IPS-NIHi7 (cell line): ENCODE data around the gene MOGAT1.
"Not testable (repeated sequence)": the region's sequence is repeated elsewhere in the genome, so short reads cannot be mapped to it uniquely, and the experiment has no call there.

Source experiments
- DNase-seq: peaks from one replicate; pipeline ENCODE4 v3.0.0; 2012; ENCODE audit warnings: mixed read lengths; ENCODE audit errors: extremely low spot score

Gene MOGAT1

GRCh38 chr2:222670191-222671038 lies 1.0 kb upstream of the MOGAT1 start:
- no peak for DNase-seq

- no peak for DNase-seq
These were observed 577 bp downstream of the MOGAT1 start for GRCh38 chr2:222672068-222672401.

DNA sequence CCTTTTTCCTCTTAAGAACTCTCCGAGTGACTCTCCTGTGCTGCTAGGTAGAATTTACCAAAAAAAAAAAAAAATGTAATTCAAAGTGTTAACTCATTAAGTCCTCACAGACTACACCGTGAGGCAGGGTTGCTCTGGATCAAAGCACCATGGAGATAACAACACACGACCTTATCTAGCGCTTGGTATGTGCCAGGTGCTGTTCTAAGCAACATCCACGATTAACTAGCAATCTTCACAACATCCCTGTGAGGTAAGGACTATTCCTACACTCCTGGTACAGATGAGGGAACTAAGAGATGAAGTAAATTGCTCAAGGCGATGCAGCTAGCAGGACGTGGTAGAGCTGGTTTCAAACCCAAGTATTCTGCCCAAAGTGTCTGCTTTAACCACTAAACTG lies 1.8 kb downstream of the MOGAT1 start:
- no peak for DNase-seq

DNA sequence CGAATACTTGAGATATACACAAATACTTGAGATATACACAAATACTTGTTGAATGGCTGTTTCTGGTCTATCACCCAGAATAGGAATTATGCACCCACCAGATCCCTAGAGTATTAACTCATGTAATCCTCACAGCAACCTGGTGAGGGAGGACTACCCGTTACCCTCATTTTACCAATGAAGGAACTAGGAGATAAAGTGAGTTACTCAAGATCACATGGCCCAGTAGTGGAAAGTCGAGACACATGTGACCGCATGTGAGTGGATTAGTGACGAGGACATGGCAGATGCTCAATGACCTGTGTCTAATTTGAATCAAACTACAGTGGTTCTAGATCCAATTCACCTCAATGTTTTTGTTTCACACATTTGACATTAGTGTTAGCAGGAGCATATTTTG lies 2.4 kb downstream of the MOGAT1 start:
- no peak for DNase-seq

DNA sequence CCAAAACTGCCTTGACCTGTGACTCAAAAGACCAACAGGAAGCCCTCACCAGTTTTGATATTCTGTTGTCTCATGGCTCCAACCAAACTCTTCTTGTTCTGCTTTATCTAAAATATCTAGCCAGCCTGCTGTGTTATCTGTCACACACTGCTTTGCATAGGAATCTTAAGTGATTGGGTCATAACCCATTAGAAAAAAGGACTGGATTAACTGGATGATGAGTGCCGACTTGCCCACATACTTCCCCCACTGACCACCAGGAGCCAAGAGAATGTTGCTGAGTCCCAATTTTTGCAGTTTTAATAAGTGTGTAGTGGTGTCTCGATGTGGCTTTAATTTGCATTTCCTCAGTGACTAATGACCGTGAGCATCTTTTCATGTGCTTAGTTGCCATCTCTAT lies 6.5 kb downstream of the MOGAT1 start:
- peak; percentile 27 for DNase-seq

DNA sequence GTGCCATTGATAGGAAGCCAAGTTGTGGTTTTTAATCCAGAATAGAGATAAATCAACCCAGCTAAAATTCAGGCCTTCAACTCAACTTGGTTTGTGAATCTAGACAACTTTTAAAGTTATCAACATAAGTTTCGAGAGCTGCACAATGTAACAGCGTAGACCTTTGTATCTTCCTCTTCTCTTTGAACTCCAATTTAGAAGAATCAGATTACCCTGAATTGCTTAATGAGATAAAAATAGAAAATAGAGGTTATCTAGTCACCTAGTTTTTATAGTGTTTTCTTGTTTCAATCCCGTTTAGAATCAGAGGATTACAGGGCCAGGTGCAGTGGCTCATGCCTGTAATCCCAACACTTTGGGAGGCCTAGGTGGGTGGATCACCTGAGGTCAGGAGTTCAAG lies 12.3 kb downstream of the MOGAT1 start:
- DNase-seq = no peak

GRCh38 chr2:222686086-222686750 lies 14.8 kb downstream of the MOGAT1 start:
- no peak for DNase-seq

GRCh38 chr2:222688917-222689316 lies 17.5 kb downstream of the MOGAT1 start:
- DNase-seq = no peak

- no peak for DNase-seq
These were observed 17.9 kb downstream of the MOGAT1 start for GRCh38 chr2:222689322-222689721.

DNA sequence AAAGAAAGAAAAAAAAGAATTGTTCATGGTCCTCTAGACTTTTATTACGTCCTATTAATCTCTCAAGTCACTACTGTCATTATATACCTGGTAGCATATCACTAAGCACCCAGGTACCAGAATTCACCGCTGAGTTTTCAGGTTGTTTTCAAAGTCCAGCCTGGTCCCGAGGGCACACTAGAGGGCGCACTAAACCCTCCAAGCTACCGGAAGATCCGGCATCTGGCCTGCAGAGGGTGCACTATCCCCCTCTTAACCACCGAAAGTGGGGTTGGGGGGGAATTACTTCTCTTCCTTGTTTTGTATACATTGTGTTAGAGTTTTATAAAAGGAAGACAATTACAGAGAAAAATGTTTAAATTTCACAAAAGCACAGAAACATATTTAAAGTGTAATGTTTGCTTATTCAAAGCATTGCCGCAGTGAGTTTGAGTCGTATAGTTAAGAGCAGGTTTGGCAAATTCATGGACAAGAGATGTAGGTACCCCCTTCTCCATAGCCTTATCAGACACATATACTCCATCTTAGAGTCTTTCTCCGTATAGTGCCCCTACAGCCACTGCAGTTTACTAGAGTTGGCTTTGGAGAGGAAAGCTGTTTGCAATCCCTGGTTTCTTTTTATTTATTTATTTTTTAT lies 19.2 kb downstream of the MOGAT1 start:
- DNase-seq = peak; percentile 94

DNA sequence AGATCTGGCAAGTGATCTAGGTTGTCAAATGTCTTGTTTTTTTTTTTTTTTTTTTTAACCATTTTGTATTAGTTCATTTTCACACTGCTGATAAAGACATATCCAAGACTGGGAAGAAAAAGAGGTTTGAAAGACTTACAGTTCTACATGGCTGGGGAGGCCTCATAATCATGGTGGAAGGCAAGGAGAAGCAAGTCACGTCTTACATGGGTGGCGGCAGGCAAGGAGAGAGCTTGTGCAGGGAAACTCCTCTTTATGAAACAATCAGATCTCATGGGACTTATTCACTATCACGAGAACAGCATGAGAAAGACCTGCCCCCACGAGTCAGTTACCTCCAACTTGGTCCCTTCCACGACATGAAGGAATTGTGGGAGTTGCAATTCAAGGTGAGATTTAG lies 22.0 kb downstream of the MOGAT1 start:
- DNase-seq = not testable (repeated sequence)

- DNase-seq = no peak
These were observed 22.4 kb downstream of the MOGAT1 start for GRCh38 chr2:222693837-222694236.

DNA sequence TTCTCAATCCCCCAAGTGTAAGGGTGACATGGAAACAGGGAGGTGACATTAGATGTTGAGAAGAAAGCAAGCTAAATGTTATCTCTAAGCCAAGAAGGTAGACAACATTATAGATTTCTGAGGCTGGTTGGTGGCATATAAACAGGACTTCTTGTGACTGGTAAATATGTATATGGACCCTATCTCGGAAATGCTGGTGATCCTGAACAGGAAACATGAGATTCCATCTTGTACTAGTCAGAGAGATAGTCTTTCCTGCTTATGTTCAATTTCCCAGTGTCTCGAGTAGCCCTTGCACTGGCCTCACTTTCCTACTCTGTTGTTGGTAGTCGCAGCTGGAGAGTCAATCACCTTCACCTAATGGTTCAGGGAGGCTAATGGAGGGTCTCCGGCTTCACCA lies 26.8 kb downstream of the MOGAT1 start:
- DNase-seq = no peak

DNA sequence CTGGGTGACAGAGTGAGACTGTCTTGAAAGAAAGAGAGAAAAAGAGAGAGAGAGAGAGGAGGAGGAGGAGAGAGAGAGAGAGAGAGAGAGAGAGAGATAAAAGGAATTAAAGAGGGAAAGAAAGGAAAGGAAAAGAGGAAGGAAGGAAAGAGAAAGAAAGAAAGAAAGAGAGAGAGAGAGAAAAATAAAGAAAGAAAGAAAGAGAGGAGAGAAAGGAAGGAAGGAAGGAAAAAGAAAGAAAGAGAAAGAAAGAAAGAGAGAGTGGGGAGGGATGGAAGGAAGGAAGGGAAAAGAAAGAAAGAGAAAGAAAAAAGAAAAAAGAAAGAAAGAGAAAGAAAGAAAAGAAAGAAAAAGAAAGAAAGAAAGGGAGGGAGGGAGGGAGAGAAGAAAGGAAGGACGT lies 29.8 kb downstream of the MOGAT1 start:
- no peak for DNase-seq

DNA sequence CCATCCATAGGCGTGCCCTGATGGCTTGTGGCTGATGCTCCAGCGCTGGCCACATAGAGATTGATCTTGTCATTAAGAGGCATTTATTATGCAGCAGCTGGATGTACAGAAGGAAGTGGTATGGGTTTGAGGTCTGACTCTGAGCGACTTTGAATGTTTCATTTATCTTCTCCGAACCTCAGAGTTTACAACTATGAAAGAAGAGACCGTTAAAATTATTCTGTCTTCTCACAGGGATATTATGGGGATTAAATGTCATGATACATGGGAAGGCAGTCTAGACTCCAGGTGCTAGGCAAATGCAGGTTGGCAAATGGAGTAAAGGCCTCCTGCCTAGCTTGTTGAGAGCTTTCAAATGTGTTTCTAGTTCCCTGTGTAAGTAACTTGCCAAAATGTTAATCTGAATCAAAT lies 30.3 kb downstream of the MOGAT1 start:
- DNase-seq = no peak

DNA sequence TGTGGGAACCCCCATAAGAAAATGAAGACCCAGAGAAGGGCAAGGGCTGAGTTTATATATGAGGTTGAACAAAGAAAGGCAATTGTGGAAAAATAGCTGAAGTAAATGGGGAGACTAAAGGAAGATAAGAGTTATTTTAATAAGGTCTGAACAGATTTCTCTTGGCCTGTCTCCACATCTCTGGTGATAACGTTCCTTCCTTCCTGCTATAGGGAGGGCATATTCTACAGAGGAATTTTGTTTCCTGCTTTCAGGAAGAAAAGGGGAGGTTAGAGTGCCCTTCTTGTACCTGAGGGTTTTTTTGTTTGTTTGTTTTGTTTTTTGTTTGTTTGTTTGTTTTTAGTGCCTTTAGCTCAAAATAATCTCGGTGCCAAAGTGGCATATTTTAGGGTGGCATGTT lies 31.6 kb downstream of the MOGAT1 start:
- no peak for DNase-seq

- DNase-seq = no peak
These were observed 32.4 kb downstream of the MOGAT1 start for GRCh38 chr2:222703886-222704285.

DNA sequence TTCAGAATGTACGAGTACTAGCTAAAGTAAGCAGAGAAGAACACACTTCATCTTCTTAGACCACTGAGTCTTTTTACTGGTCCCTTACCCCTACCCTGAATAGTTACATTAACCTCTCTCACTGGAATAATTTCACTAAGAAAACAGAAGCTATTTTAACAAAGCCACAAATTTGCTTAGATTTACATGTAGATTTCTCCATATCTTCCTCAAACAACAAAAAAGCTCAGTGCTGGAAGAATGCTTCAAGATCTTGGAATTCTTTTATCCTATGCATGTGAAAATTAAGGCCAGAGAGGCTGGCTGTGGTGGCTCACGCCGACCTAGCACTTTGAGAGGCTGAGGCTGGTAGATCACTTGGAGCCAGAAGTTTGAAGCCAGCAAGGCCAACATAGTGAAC lies 35.2 kb downstream of the MOGAT1 start:
- no peak for DNase-seq

- no peak for DNase-seq
These were observed 35.7 kb downstream of the MOGAT1 start for GRCh38 chr2:222707102-222707688.

GRCh38 chr2:222707689-222708273 lies 36.3 kb downstream of the MOGAT1 start:
- no peak for DNase-seq

DNA sequence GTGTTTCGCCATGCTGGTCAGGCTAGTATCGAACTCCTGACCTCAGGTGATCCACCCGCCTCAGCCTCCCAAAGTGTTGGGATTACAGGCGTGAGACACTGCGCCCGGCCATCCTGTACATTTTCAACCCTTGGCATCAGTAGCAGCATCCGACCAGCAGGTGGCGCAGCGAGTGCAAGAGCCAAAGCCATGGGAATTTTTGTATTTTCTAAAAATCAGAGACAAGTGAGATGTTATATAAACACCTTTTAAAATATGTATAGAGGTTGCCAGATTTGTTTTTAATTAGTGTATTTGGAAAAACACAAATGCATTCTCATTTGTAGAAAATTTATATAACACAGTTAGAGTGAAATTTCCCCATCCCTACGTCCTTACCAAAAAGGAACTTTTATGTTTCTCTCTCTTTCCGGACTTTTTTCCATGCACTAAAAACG lies 36.8 kb downstream of the MOGAT1 start:
- DNase-seq = peak; percentile 51
